T47D (cell line): ENCODE data around the gene ASPN.

Experiments
- DNase-seq, 2 experiments: peaks; one replicate each; pipeline versions ENCODE4 v3.0.0 to v3.0.0-alpha.2; 2011 to 2012; ENCODE audit warnings: low read depth in 1 of 2, low spot score in 1 of 2
- JUND ChIP-seq: IDR thresholded peaks from 2 replicates; pipeline ENCODE4 v1.6.1; 2012; ENCODE audit warnings: low read depth
- in situ Hi-C: cut with HindIII; loops from 2 replicates; pipeline ENCODE4 v1.10.0; 2016; ENCODE audit warnings: low sequenced_read_pairs, low pct_unique_long_range_greater_than_20kb

ASPN gene

GRCh38 chr9:92499701-92500100, 17.4 kb upstream of the ASPN start:
- no peak for TF ChIP-seq JUND
- no peak for DNase-seq
- in situ Hi-C loops = no loop called here

DNA sequence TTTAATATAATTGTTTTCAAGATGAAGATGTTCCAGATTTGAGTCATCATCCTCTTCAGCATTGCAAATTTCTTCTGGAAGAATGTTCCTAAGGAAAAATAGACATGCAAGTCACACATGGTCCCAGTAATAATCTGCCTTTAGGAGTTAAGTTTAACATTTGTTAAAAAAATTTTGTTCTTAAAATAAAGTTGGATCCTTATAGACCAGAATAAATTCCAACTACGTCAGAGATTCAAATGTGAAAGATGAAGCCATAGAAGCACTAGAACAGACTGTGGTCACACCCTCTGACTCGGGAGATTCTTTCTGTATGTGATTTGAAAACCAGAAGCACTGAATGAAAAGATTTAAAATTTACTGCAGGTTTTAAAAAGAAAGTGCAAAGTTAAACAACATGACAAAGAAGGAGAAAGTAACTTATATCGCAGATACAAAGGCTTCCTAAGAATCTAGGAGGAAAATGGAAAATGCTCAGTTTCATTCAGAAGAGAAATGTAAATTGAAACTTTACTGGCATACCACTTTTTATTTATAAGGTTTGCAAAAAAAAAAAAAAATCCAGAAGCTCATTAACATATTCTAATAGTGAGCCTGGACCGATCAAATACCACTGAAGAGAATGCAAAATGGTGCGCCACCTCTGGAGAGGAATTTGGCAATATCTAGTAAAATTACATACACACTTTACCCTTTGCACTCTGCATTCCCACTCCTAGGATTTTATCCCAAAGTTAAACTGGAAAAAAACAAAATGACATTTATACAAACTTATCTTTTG, 14.3 kb upstream of the ASPN start:
- DNase-seq = no peak
- in situ Hi-C loops = no loop called here
- no peak for TF ChIP-seq JUND

- in situ Hi-C loops = no loop called here
- DNase-seq = no peak
- TF ChIP-seq JUND = no peak
Measured at GRCh38 chr9:92494856-92495255, 12.6 kb upstream of the ASPN start.

DNA sequence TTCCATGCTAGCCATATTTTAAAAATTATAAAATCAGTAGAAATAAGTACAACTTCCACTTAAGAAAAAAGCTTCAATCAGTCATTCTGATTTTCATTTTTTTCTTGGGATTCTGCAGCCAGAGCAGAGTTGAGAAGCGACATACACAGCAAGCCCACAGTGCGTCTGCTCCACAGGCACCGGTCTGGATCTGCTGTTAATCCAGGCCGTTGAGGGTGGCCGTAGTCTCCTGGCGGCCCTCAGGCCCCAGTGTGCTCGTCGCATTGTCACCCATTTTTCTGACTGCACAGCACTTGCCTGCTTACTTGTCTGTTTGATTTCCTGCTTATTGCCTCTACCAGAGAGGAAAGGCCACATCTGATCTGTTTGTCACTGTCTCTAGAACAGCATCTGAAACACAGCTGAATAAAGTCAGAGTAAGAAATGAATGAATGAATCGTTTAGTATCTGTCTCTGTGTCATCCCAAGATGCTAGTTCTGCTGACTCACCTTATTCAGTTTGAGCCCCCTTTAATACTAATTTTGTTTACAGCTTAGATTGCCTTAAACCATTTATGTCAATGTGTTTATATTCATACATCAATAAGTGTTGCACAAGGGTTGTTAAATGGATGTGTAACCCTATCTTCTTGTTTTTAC, 11.6 kb upstream of the ASPN start:
- in situ Hi-C loops = no loop called here
- no peak for TF ChIP-seq JUND
- no peak for DNase-seq

DNA sequence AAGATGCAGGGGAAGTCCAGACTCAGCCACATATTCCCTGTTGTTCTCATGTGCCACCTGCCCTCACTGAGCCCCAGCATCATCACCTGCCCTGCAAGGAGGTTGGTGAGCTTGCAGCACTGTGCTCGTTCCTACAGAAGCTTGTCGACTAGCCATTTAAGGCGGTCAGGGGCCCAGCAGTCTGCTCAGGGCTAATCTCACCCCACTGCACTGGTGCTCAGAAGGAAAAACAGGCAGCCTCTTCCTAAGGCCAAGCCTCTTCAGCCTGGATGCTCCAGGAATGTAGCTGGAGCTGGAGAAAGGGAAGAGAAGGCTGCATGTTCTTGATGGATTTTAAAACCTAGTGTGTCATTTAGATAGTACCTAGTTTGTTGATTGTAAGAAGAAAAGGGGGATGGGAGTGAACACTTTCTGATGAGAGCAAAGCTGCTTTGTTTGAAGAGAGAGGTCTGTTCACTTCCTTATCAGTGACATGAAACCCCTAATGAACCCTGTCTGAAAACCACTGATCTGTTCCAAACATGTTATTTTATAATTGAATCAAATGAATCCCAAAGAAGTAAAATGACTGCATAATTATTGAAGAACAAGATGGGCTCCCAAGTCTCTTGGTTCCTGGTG, 10.6 kb upstream of the ASPN start:
- in situ Hi-C loops = no loop called here
- no peak for TF ChIP-seq JUND
- DNase-seq = no peak

- TF ChIP-seq JUND = no peak
- in situ Hi-C loops = no loop called here
- DNase-seq = no peak
Measured at GRCh38 chr9:92488681-92489550, 6.6 kb upstream of the ASPN start.

GRCh38 chr9:92486371-92486770, 4.1 kb upstream of the ASPN start:
- in situ Hi-C loops = no loop called here
- TF ChIP-seq JUND = no peak
- no peak for DNase-seq

- no peak for DNase-seq
- no peak for TF ChIP-seq JUND
- in situ Hi-C loops = no loop called here
Measured at GRCh38 chr9:92484563-92484962, 2.3 kb upstream of the ASPN start.

- TF ChIP-seq JUND = no peak
- in situ Hi-C loops = no loop called here
- DNase-seq = peak in 1 of 2 experiments; percentile 8
Measured at GRCh38 chr9:92483627-92484545, 1.6 kb upstream of the ASPN start.

GRCh38 chr9:92482805-92483204, 499 bp upstream of the ASPN start:
- TF ChIP-seq JUND = no peak
- in situ Hi-C loops = no loop called here
- no peak for DNase-seq

DNA sequence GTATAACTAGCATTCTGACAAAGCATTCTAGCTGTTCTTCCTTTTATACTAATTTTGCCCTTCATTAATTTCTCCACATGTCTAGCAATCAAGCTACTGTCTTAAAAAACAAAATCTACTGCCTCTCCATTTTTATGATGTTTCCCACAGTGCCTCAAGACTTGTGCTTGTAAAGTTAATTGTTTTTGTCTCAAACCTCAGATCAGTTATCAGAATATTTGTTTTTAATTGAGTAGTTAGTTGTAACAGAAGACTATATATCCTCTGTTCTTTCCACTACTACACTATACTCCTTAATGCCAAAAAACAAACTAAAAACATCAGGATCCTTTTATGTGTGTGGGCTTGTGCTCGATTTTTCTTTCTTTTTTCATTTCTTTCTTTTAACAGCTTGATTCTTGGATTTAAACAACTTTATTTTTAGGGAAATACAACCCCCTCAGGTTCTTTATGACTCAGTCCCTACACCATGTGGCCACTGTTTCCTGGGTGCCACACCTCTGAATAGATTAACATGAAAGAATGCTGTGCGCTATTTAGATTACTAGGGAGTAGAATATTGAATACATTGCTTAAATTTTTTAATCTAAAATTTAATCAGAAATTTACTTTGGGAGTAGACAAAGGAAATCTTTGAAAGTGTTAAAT, 1.2 kb downstream of the ASPN start:
- no peak for TF ChIP-seq JUND
- no peak for DNase-seq
- in situ Hi-C loops = no loop called here

GRCh38 chr9:92480291-92480771, 2.0 kb downstream of the ASPN start:
- in situ Hi-C loops = no loop called here
- TF ChIP-seq JUND = no peak
- no peak for DNase-seq
